ENCODE data around the gene MRC2.

The MRC2 gene

GRCh38 chr17:62641153-62641552 lies 13.7 kb downstream of the MRC2 start:
- DNase-seq (ENCODE audit: low read depth), result no peak

- no peak for DNase-seq (ENCODE audit: low read depth)
Observed at GRCh38 chr17:62641951-62642350, 14.5 kb downstream of the MRC2 start.

GRCh38 chr17:62643496-62643895 lies 16.0 kb downstream of the MRC2 start:
- no peak for DNase-seq (ENCODE audit: low read depth)

GRCh38 chr17:62644487-62645173 lies 17.2 kb downstream of the MRC2 start:
- DNase-seq (ENCODE audit: low read depth), result no peak

GRCh38 chr17:62648251-62648955 lies 20.9 kb downstream of the MRC2 start:
- no peak for DNase-seq (ENCODE audit: low read depth)

GRCh38 chr17:62648956-62649294 lies 21.5 kb downstream of the MRC2 start:
- no peak for DNase-seq (ENCODE audit: low read depth)

GRCh38 chr17:62649570-62649969 lies 22.1 kb downstream of the MRC2 start:
- no peak for DNase-seq (ENCODE audit: low read depth)

- DNase-seq (ENCODE audit: low read depth), result no peak
Observed at GRCh38 chr17:62650587-62650986, 23.1 kb downstream of the MRC2 start.

GRCh38 chr17:62652251-62653001 lies 25.0 kb downstream of the MRC2 start:
- no peak for DNase-seq (ENCODE audit: low read depth)

- no peak for DNase-seq (ENCODE audit: low read depth)
Observed at GRCh38 chr17:62653002-62653825, 25.7 kb downstream of the MRC2 start.

GRCh38 chr17:62653826-62654761 lies 26.6 kb downstream of the MRC2 start:
- no peak for DNase-seq (ENCODE audit: low read depth)

GRCh38 chr17:62655656-62656055 lies 28.2 kb downstream of the MRC2 start:
- no peak for DNase-seq (ENCODE audit: low read depth)

GRCh38 chr17:62656446-62656845 lies 29.0 kb downstream of the MRC2 start:
- DNase-seq (ENCODE audit: low read depth), result no peak

GRCh38 chr17:62657145-62657665 lies 29.7 kb downstream of the MRC2 start:
- no peak for DNase-seq (ENCODE audit: low read depth)

- no peak for DNase-seq (ENCODE audit: low read depth)
Observed at GRCh38 chr17:62657690-62658089, 30.2 kb downstream of the MRC2 start.

GRCh38 chr17:62658136-62658920 lies 30.9 kb downstream of the MRC2 start:
- no peak for DNase-seq (ENCODE audit: low read depth)

- no peak for DNase-seq (ENCODE audit: low read depth)
Observed at GRCh38 chr17:62660629-62661118, 33.2 kb downstream of the MRC2 start.

- no peak for DNase-seq (ENCODE audit: low read depth)
Observed at GRCh38 chr17:62661337-62661736, 33.9 kb downstream of the MRC2 start.

GRCh38 chr17:62662855-62663254 lies 35.4 kb downstream of the MRC2 start:
- no peak for DNase-seq (ENCODE audit: low read depth)

- no peak for DNase-seq (ENCODE audit: low read depth)
Observed at GRCh38 chr17:62663304-62663703, 35.8 kb downstream of the MRC2 start.

All from non-pigmented ciliary epithelial cell (primary cell).